MM.1S (cell line): ENCODE data around the gene ZSCAN25.

ENCODE experiments used
- DNase-seq: peaks from one replicate; pipeline ENCODE4 v3.0.0-alpha.2; 2015
- H2AFZ ChIP-seq: fragments of 300-600 bp; sonication (generic); 2 replicates; pipeline ENCODE4 v1.6.0; 2016; ENCODE audit warnings: antibody characterized with exemption, low read length
- H3F3A ChIP-seq: fragments of 300-600 bp; sonication (generic); 2 replicates; pipeline ENCODE4 v1.6.1; 2016; ENCODE audit warnings: mild to moderate bottlenecking, antibody characterized with exemption, low read length, moderate library complexity, mixed read lengths; ENCODE audit not compliant: insufficient read depth
- H3K27ac ChIP-seq: fragments of 300-600 bp; sonication (generic); 2 replicates; pipeline ENCODE4 v1.5.1; 2016; ENCODE audit warnings: mild to moderate bottlenecking, low read length
- H3K27me3 ChIP-seq: fragments of 300-600 bp; sonication (generic); replicated peaks from 2 replicates; pipeline ENCODE4 v1.6.0; 2016; ENCODE audit warnings: low read length; ENCODE audit not compliant: insufficient read depth
- H3K36me3 ChIP-seq: fragments of 300-600 bp; sonication (generic); replicated peaks from 2 replicates; pipeline ENCODE4 v1.6.1; 2016; ENCODE audit warnings: mild to moderate bottlenecking, low read length, mixed read lengths; ENCODE audit not compliant: insufficient read depth
- H3K4me1 ChIP-seq: fragments of 300-600 bp; sonication (generic); 2 replicates; pipeline ENCODE4 v1.6.1; 2016; ENCODE audit warnings: low read length, mixed read lengths
- H3K4me2 ChIP-seq: fragments of 300-600 bp; sonication (generic); 2 replicates; pipeline ENCODE4 v1.6.0; 2016; ENCODE audit warnings: low read depth, low read length
- H3K4me3 ChIP-seq: fragments of 300-600 bp; sonication (generic); 2 replicates; pipeline ENCODE4 v1.5.1; 2016; ENCODE audit warnings: low read length, mixed read lengths
- H3K79me2 ChIP-seq: fragments of 300-600 bp; sonication (generic); 2 replicates; pipeline ENCODE4 v1.6.1; 2016; ENCODE audit warnings: mixed run types, low read length, mixed read lengths
- H3K9ac ChIP-seq: fragments of 300-600 bp; sonication (generic); 2 replicates; pipeline ENCODE4 v1.6.1; 2016; ENCODE audit warnings: low read length, mixed read lengths
- H3K9me2 ChIP-seq: fragments of 300-600 bp; sonication (generic); replicated peaks from 2 replicates; pipeline ENCODE4 v1.6.1; 2016; ENCODE audit warnings: mild to moderate bottlenecking, low read length, mixed read lengths; ENCODE audit not compliant: insufficient read depth
- H3K9me3 ChIP-seq: fragments of 300-600 bp; sonication (generic); replicated peaks from 2 replicates; pipeline ENCODE4 v1.6.1; 2016; ENCODE audit warnings: mild to moderate bottlenecking, low read length, mixed read lengths; ENCODE audit not compliant: insufficient read depth
- H4K20me1 ChIP-seq: fragments of 300-600 bp; sonication (generic); 2 replicates; pipeline ENCODE4 v1.6.1; 2016; ENCODE audit warnings: mild to moderate bottlenecking, low read length, moderate library complexity, mixed read lengths; ENCODE audit not compliant: insufficient read depth
- CTCF ChIP-seq: fragments of 300-600 bp; sonication (generic); IDR thresholded peaks from 2 replicates; pipeline ENCODE4 v1.5.1; 2016; ENCODE audit warnings: antibody characterized with exemption, low read length, mixed read lengths
- EZH2 ChIP-seq: fragments of 300-600 bp; sonication (generic); optimal IDR thresholded peaks from 2 replicates; pipeline ENCODE3; 2017; ENCODE audit warnings: low read depth, mild to moderate bottlenecking, antibody characterized with exemption, low read length, mixed read lengths
- EZH2phosphoT487 ChIP-seq: fragments of 300-600 bp; sonication (generic); IDR thresholded peaks from 2 replicates; pipeline ENCODE4 v1.6.1; 2018; ENCODE audit warnings: antibody characterized with exemption, low read length

ZSCAN25 gene

GRCh38 chr7:99625321-99625720, 8.6 kb downstream of the ZSCAN25 start:
- no peaks in the 10 kb centered on the region for H3F3A ChIP-seq
- no peak overlapping the region for H3K27ac ChIP-seq
- H3K27me3 ChIP-seq = no peaks in the 10 kb centered on the region
- H3K9me3 ChIP-seq = no peaks in the 10 kb centered on the region
- no peak overlapping the region for H3K4me2 ChIP-seq
- no peaks in the 10 kb centered on the region for H3K4me1 ChIP-seq
- no peak overlapping the region for H3K9ac ChIP-seq
- peaks cover 9% of the 10 kb centered on the region for H3K36me3 ChIP-seq
- H3K9me2 ChIP-seq = no peaks in the 10 kb centered on the region
- H3K79me2 ChIP-seq = peaks cover 7% of the 10 kb centered on the region; the same call in 1 of the 2 replicates
- H3K4me3 ChIP-seq = no peak overlapping the region
- H4K20me1 ChIP-seq = no peaks in the 10 kb centered on the region
- H2AFZ ChIP-seq = no peak overlapping the region
- no peak for TF ChIP-seq CTCF
- TF ChIP-seq EZH2 = no peak
- no peak for TF ChIP-seq EZH2phosphoT487
- no peak for DNase-seq

DNA sequence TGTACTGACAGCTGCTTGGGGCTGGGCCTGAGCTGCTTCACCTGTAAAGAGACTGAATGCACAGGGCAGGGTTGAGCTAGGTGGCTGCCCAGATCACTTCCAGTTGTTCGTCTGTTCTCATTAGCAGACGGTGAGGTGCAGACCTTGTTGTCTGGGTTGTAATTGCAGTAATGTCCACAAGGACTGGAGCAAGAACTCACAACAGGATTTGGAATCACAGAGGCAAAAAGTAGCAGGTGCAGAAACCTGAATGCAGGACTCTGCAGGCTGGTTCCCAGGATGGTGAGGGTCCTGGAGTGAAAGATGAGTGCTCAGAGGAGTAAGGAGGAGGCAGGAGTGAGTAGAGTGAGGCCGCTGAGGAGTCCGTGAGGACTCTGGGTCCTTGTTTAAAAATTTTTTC, 9.2 kb downstream of the ZSCAN25 start:
- Histone ChIP-seq H3K9ac (no peak overlapping the region), H3K4me3 (no peak overlapping the region), H4K20me1 (no peaks in the 10 kb centered on the region), H2AFZ (no peak overlapping the region), H3K4me1 (no peaks in the 10 kb centered on the region), H3K79me2 (peaks cover 5% of the 10 kb centered on the region; the same call in 1 of the 2 replicates), H3K27me3 (no peaks in the 10 kb centered on the region), H3K36me3 (peaks cover 9% of the 10 kb centered on the region), H3F3A (no peaks in the 10 kb centered on the region), H3K27ac (no peak overlapping the region), H3K4me2 (no peak overlapping the region), H3K9me2 (no peaks in the 10 kb centered on the region), H3K9me3 (no peaks in the 10 kb centered on the region)
- no peak for TF ChIP-seq CTCF
- TF ChIP-seq EZH2phosphoT487 = no peak
- TF ChIP-seq EZH2 = no peak
- no peak for DNase-seq

DNA sequence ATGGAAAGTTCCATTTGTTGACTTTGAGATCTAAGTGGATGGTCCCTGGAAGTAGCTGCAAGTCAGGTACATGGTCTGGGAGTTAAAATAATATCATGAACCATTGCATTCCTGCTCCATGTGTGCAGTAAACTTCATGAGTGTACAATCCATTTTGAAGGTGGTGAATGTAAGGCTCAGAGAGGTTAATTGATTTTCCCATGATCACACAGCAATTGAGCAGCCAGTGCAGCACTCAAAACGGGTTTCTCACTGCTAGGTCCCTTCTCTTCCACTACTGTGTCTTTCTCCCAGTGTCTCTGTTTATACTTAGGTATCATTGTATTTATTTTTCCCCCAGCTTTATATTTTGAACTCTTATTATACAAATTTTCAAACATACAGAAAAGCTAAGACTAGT, 9.9 kb downstream of the ZSCAN25 start:
- Histone ChIP-seq H3K9ac (no peak overlapping the region), H3K9me3 (no peaks in the 10 kb centered on the region), H3K79me2 (peaks cover 5% of the 10 kb centered on the region; the same call in 1 of the 2 replicates), H2AFZ (no peak overlapping the region), H3F3A (no peaks in the 10 kb centered on the region), H3K4me3 (no peak overlapping the region), H3K27me3 (no peaks in the 10 kb centered on the region), H3K36me3 (peaks cover 9% of the 10 kb centered on the region), H3K27ac (no peak overlapping the region), H4K20me1 (no peaks in the 10 kb centered on the region), H3K4me2 (no peak overlapping the region), H3K4me1 (no peaks in the 10 kb centered on the region), H3K9me2 (no peaks in the 10 kb centered on the region)
- no peak for DNase-seq
- TF ChIP-seq EZH2phosphoT487 (no peak), CTCF (no peak), EZH2 (no peak)
